Keratinocyte (primary cell): ENCODE measurements around the gene RPP30. TPM values are rescaled to one million over a fixed set of nuclear protein-coding genes. Genes with fewer than 3 reads are reported as not detected.

Experiments used
- DNase-seq: peaks from one replicate; pipeline ENCODE4 v3.0.0-alpha.2; 2011; ENCODE audit warnings: low read depth, missing footprints, low spot score
- FAIRE-seq: peaks from 2 replicates; lab custom pipeline; 2011; peaks lifted over from hg19 to GRCh38; lab: Jason Lieb, UNC
- H2AFZ ChIP-seq: 2 replicates; pipeline ENCODE4 v1.6.0; 2012; ENCODE audit warnings: low read length, control low read depth, inconsistent platforms; ENCODE audit not compliant: control insufficient read depth
- H3K27ac ChIP-seq: 2 replicates; pipeline ENCODE4 v1.5.1; 2011; ENCODE audit warnings: low read length; ENCODE audit not compliant: control insufficient read depth, insufficient read depth
- H3K27me3 ChIP-seq: 3 replicates; pipeline ENCODE4 v1.6.0; 2011; ENCODE audit warnings: low read length; ENCODE audit not compliant: control insufficient read depth, insufficient read depth; ENCODE audit errors: extremely low read depth
- H3K36me3 ChIP-seq, 2 experiments: 2 replicates in 1 of 2; 3 replicates in 1 of 2; pipeline ENCODE4 v1.5.1; 2011; ENCODE audit warnings: low read length in 2 of 2, mild to moderate bottlenecking in 1 of 2; ENCODE audit not compliant: control insufficient read depth in 2 of 2, insufficient read depth in 2 of 2; ENCODE audit errors: extremely low read depth in 1 of 2
- H3K4me1 ChIP-seq: 3 replicates; pipeline ENCODE4 v1.5.1; 2011; ENCODE audit warnings: low read length; ENCODE audit not compliant: control insufficient read depth, insufficient read depth; ENCODE audit errors: extremely low read depth
- H3K4me2 ChIP-seq: 3 replicates; pipeline ENCODE4 v1.6.0; 2011; ENCODE audit warnings: low read depth, low read length; ENCODE audit not compliant: control insufficient read depth, insufficient read depth; ENCODE audit errors: extremely low read depth
- H3K4me3 ChIP-seq, 3 experiments: fragments of 200-600 bp in 1 of 3; sonication (generic) in 1 of 3; 2 replicates in 2 of 3; 3 replicates in 1 of 3; pipeline ENCODE4 v1.5.1; 2011 to 2016; ENCODE audit warnings: low read length in 3 of 3, mild to moderate bottlenecking in 3 of 3, control low read depth in 2 of 3, inconsistent platforms in 1 of 3, low read depth in 1 of 3, mixed read lengths in 1 of 3, mixed run types in 1 of 3, moderate library complexity in 1 of 3; ENCODE audit not compliant: control insufficient read depth in 2 of 3, insufficient read depth in 2 of 3; ENCODE audit errors: extremely low read depth in 1 of 3
- H3K79me2 ChIP-seq: 2 replicates; pipeline ENCODE4 v1.6.0; 2012; ENCODE audit warnings: low read length; ENCODE audit not compliant: control insufficient read depth, insufficient read depth
- H3K9ac ChIP-seq: 3 replicates; pipeline ENCODE4 v1.6.0; 2011; ENCODE audit warnings: low read length; ENCODE audit not compliant: control insufficient read depth, insufficient read depth; ENCODE audit errors: extremely low read depth
- H3K9me1 ChIP-seq: 3 replicates; pipeline ENCODE4 v1.6.0; 2011; ENCODE audit warnings: low read length; ENCODE audit not compliant: control insufficient read depth, insufficient read depth; ENCODE audit errors: extremely low read depth
- H3K9me3 ChIP-seq: 2 replicates; pipeline ENCODE4 v1.5.1; 2012; ENCODE audit warnings: low read depth, low read length; ENCODE audit not compliant: control insufficient read depth
- H4K20me1 ChIP-seq: 3 replicates; pipeline ENCODE4 v1.6.0; 2011; ENCODE audit warnings: low read length; ENCODE audit not compliant: control insufficient read depth, insufficient read depth; ENCODE audit errors: extremely low read depth
- EZH2 ChIP-seq: IDR thresholded peaks from one replicate; pipeline ENCODE4 v1.6.1; 2012; ENCODE audit warnings: inconsistent platforms, mild to moderate bottlenecking, low read length, moderate library complexity
- dilution Hi-C: fragments of 300-500 bp; cut with MboI; formaldehyde crosslinking; loops from one replicate; pipeline ENCODE4 v1.7.0; 2020; ENCODE audit warnings: low sequenced_read_pairs; ENCODE audit not compliant: extremely low pct_ligation_motif_present
- polyA plus RNA-seq, 5 experiments: library from polyadenylated mRNA; depleted of rRNA in 3 of 5; stranded (reverse) in 3 of 5; stranded (forward) in 1 of 5; unstranded in 1 of 5; fragments of >200 nt; gene quantifications; 1 replicate in 1 of 5; 2 replicates in 3 of 5; 3 replicates in 1 of 5; pipeline versions ENCODE4 v1.2.1 to v1.2.3, GENCODE V29; 2011 to 2012; ENCODE audit warnings: missing spikeins in 2 of 5, low read depth in 1 of 5, low replicate concordance in 1 of 5
- TF ChIP-seq, protein P1 (sequence below), 3 experiments: IDR thresholded peaks in 1 of 3; conservative IDR thresholded peaks in 1 of 3; optimal IDR thresholded peaks in 1 of 3; 2 replicates in 2 of 3; 3 replicates in 1 of 3; pipeline versions ENCODE3 to v1.5.1; 2011; ENCODE audit warnings: low read length in 3 of 3, mild to moderate bottlenecking in 3 of 3, moderate library complexity in 2 of 3, control low read depth in 1 of 3, inconsistent platforms in 1 of 3; ENCODE audit not compliant: insufficient read depth in 2 of 3; ENCODE audit errors: extremely low read depth in 1 of 3

Gene RPP30
- polyA plus RNA-seq, 1 donor (not counting 4 experiments of a cell fraction or from before 2014, with no cell fraction given) = 48.6 TPM

DNA sequence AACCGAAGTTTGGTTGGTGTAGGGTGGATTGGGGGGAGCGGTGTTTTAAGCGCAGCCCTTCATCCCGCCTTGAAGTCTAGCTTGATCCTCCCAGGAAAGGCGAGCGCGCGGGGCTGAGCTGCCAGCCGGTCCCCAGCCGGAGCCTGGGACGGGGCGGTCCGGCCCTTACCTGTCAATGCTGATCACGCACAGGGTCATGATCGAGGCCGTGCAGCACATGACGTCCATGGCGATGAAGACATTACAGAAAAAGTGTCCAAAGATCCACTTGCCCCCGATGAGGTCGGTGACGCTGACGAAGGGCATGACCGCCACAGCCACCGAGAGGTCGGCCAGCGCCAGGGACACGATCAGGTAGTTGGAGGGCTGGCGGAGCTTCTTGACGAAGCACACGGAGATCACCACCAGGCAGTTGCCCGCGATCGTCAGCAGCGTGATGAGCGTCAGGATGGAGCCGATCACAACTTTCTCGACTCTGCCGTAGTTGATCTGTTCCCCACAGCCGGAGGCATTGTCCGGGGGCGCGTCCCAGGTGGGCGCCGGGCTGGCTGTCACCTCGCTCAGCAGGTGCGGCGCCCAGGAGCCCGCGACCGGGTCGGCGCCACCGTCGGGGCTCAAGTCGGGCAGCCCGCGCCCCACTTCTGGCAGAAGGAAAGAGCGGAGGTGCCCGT is 14.7 kb upstream of the RPP30 start:
- peak; percentile 44 for FAIRE-seq
- no peaks in the 10 kb centered on the region for H3K27me3 ChIP-seq
- H3K9me1 ChIP-seq = no peaks in the 10 kb centered on the region
- H2AFZ ChIP-seq = peak overlapping the region; percentile 91
- no peak for TF ChIP-seq EZH2
- TF ChIP-seq, protein P1, sequence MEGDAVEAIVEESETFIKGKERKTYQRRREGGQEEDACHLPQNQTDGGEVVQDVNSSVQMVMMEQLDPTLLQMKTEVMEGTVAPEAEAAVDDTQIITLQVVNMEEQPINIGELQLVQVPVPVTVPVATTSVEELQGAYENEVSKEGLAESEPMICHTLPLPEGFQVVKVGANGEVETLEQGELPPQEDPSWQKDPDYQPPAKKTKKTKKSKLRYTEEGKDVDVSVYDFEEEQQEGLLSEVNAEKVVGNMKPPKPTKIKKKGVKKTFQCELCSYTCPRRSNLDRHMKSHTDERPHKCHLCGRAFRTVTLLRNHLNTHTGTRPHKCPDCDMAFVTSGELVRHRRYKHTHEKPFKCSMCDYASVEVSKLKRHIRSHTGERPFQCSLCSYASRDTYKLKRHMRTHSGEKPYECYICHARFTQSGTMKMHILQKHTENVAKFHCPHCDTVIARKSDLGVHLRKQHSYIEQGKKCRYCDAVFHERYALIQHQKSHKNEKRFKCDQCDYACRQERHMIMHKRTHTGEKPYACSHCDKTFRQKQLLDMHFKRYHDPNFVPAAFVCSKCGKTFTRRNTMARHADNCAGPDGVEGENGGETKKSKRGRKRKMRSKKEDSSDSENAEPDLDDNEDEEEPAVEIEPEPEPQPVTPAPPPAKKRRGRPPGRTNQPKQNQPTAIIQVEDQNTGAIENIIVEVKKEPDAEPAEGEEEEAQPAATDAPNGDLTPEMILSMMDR (optimal IDR thresholded peaks at IDR 0.05 in 1 of 3, IDR thresholded peaks at IDR 0.05 in 1 of 3, conservative IDR thresholded peaks at IDR 0.05 in 1 of 3; ENCODE audit: extremely low read depth in 1 of 3, insufficient read depth in 2 of 3, low read length in 3 of 3) = no peak
- peak overlapping the region; percentile 60 to 79 (median 69) for H3K4me3 ChIP-seq
- peaks cover 34% of the 10 kb centered on the region for H3K4me1 ChIP-seq
- peaks cover 46% of the 10 kb centered on the region for H3K79me2 ChIP-seq
- dilution Hi-C loops = no loop called here
- no peaks in the 10 kb centered on the region for H3K9me3 ChIP-seq
- peak overlapping the region; percentile 90 for H3K4me2 ChIP-seq
- no peaks in the 10 kb centered on the region for H3K36me3 ChIP-seq
- no peak for DNase-seq
- no peaks in the 10 kb centered on the region for H4K20me1 ChIP-seq
- peak overlapping the region; percentile 82 for H3K9ac ChIP-seq
- H3K27ac ChIP-seq = peak overlapping the region; percentile 60

DNA sequence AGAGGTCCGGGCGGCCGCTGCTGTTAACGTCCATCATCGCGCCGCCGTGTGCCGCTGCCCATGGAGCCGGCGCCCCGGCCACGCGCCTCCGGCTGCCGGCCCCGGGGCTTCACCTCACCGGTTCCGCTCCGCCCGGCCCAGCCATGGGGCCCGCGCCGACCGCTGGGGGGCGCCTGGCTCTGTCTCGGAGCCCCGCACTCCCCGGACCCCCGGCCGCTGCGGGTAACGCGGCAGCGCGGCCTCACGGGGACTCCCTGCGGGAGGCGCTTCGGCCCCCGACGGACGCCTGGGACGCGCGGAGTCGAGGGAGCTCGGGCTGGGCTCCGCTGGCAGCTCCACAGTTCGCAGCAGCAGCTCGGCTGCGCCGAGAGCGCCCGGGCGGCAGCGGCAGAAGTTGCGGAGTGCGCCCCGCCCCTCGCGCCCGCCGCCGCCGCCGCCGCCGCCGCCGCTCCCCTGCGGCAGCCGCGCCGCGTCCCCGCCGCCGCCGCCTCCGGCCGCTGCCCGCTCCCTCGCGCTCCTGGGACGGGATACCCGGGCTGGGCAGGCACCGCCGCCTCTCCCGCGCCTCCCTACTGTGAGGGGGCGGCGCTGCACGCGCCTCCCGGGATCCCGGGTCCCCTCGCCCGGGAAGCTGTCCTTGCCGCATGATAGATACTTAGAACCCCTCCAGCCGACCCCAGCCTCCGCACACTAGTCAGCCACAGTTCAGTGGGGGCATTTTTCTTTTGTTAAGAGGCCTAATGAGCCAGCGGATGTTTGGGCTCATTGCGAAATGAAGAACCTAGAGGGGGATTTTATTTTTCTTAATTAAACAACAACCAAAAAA is 13.9 kb upstream of the RPP30 start, which contains the start of gene HTR7:
HTR7 (minus strand) TSS at position 405 of the 826 bp plus-strand sequence; CDS start at position 37, 368 bp downstream.
- no peak for TF ChIP-seq EZH2
- TF ChIP-seq, protein P1 (optimal IDR thresholded peaks at IDR 0.05 in 1 of 3, IDR thresholded peaks at IDR 0.05 in 1 of 3, conservative IDR thresholded peaks at IDR 0.05 in 1 of 3; ENCODE audit: extremely low read depth in 1 of 3, insufficient read depth in 2 of 3, low read length in 3 of 3) = peak in 2 of 3 experiments; percentile 35 to 60
- dilution Hi-C loops = no loop called here

More for the DNA sequence above, 13.9 kb upstream of the RPP30 start, which contains the start of gene HTR7:
- Histone ChIP-seq H3K27ac (peak within 1 kb of the TSS; percentile 87), H3K9me1 (no peaks in the 10 kb centered on the region), H3K4me1 (peaks cover 34% of the 10 kb centered on the region), H3K9me3 (no peaks in the 10 kb centered on the region), H3K9ac (peak within 1 kb of the TSS; percentile 82), H3K4me2 (peak within 1 kb of the TSS; percentile 90), H2AFZ (peak within 1 kb of the TSS; percentile 91), H4K20me1 (no peaks in the 10 kb centered on the region), H3K79me2 (peaks cover 41% of the 10 kb centered on the region), H3K36me3 (no peaks in the 10 kb centered on the region), H3K4me3 (peak within 1 kb of the TSS; percentile 60 to 79 (median 69)), H3K27me3 (no peaks in the 10 kb centered on the region)
- DNase-seq (no peak), FAIRE-seq (no peak)
